Peyer's patch (tissue), 4 donors: ENCODE measurements around the gene MDN1.

Experiments used
- CTCF ChIP-seq, 6 experiments: fragments of 450-650 bp in 4 of 6; fragments of 200-600 bp in 2 of 6; sonication (generic) in 1 of 6; IDR thresholded peaks; one replicate each; pipeline ENCODE4 v1.5.1; 2017 to 2019; ENCODE audit warnings: antibody characterized with exemption in 6 of 6, mild to moderate bottlenecking in 3 of 6, moderate library complexity in 1 of 6
- POLR2A ChIP-seq, 2 donors: fragments of 450-650 bp; IDR thresholded peaks; one replicate each; pipeline ENCODE4 v1.5.1; 2017; ENCODE audit warnings: antibody characterized with exemption in 2 of 2, mild to moderate bottlenecking in 2 of 2, moderate library complexity in 2 of 2

- no peak for TF ChIP-seq CTCF (IDR thresholded peaks at IDR 0.05)
- no peak for TF ChIP-seq POLR2A (IDR thresholded peaks at IDR 0.05)
Measured at GRCh38 chr6:89749918-89750317, 69.7 kb downstream of the MDN1 start.
